ENCODE data around the gene PLK3. TPM values are rescaled to one million over a fixed set of nuclear protein-coding genes. Genes with fewer than 3 reads are reported as not detected.

PLK3 gene
- total RNA-seq, 1 donor from 2014 or later = 93.2 TPM

DNA sequence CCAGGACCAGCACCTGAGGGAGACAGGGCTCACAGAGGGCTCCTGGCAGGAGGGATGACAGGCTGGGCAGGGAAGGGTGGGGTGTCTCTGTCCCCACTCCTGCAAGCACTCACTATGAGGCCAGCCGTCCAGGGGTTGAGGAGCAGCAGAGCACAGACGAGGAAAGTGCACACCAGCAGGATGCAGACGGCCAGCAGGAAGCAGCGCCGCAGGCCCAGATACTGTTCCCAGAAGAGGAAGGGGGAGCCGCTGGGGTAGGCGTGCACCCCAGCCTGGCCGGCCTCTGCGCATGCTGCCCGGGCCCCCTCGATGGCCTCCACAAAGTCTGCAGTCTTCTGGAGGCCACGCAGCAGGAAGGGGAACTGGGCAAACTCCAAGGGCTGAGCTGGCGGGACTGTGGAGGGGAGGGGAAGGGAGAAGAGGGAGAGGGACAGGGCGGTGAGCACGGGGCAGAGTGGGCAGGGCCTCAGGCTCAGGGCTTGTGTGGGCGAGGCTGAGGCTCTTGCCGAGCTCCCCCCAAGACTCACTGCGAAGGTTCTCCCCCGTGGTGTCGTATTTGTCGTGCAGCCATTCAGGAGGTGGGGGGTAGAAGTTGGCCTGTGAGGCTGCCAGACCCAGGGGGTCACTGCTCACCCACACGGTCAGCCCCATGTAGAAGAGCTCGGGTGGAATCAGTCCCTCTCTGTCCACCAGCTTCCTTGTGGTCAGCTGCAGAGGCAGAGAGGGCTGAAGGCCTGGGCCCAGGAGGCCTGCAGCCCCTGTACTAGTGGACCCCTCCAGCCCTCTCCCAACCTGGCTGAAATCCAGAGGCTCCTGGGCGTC, 26.4 kb downstream of the PLK3 start:
- intact Hi-C loops (cut with micrococcal nuclease) = no loop called here

GRCh38 chr1:44827197-44828002, 27.2 kb downstream of the PLK3 start:
- intact Hi-C loops (cut with micrococcal nuclease) = no loop called here

DNA sequence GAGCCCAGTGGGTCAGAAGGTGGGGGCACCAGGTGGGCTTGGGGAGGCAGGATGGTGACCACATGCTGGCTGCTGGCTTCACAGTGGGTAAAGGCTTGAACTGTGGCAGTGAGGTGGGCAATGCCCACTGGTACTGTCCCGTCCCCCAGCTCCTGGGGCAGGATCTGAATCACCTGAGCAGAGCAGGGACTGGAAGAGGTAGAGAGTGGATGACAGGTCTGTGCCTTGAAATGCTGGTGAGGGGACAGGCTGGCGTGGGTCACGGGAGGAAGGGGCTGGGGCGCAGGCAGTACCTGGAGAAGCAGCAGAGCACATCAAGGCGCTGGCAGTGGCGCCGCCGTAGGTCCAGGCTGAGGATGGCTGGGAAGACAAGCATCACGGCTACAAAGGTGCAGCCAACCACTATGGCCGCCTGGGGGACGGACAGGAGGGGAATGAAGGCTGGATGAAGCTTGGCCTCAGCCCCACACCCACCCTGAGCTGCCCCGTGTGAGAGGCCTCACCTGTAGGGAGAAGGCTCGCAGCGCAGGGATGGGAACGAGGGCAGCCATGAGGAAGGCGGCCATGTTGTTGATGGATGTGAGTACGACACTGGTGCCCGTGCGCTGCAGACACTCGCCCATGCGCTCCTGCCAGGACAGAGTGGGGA, 27.9 kb downstream of the PLK3 start:
- intact Hi-C loops (cut with micrococcal nuclease) = no loop called here

- intact Hi-C loops (cut with micrococcal nuclease) = no loop called here
Observed at GRCh38 chr1:44828841-44829440, 28.8 kb downstream of the PLK3 start.

- intact Hi-C loops (cut with micrococcal nuclease) = no loop called here
Observed at GRCh38 chr1:44829506-44830384, 29.6 kb downstream of the PLK3 start.

- intact Hi-C loops (cut with micrococcal nuclease) = no loop called here
Observed at GRCh38 chr1:44830900-44831304, 30.7 kb downstream of the PLK3 start.

DNA sequence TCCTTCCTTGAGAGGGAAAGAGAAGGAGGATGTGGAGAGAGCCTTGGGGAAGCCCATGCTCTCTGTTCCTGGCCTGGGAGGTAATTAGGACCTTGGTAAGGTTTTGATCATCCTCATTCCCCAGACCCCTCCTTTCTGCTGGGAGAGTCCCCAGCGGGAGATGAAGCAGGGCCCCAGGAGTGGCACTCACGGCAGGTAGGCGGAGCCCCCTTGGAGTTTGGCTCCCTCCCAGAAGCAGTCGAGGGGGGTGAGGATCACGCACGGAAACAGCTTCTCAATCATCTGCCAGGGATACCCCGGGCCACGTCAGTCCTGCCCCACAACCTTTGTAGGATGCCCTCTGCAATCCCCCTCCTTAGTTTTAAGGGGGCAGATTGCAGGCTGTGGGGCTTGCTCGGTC, 31.3 kb downstream of the PLK3 start:
- intact Hi-C loops (cut with micrococcal nuclease) = no loop called here

GRCh38 chr1:44832056-44832705, 32.0 kb downstream of the PLK3 start:
- intact Hi-C loops (cut with micrococcal nuclease) = no loop called here

- intact Hi-C loops (cut with micrococcal nuclease) = no loop called here
Observed at GRCh38 chr1:44834328-44834727, 34.2 kb downstream of the PLK3 start.

GRCh38 chr1:44835738-44836675, 35.8 kb downstream of the PLK3 start:
- intact Hi-C loops (cut with micrococcal nuclease) = loop anchor here (1.0 to 5.0 kb wide), 6 partner anchors 37 to 656 kb away; partner anchors contain the start of genes EIF2B3, HECTD3 and TESK2

GRCh38 chr1:44838294-44838693, 38.1 kb downstream of the PLK3 start:
- intact Hi-C loops (cut with micrococcal nuclease) = loop anchor here (5.0 kb wide), 1 partner anchor 654 kb away; the partner anchor contains the start of gene TESK2

- intact Hi-C loops (cut with micrococcal nuclease) = loop anchor here (5.0 kb wide), 1 partner anchor 653 kb away; the partner anchor contains the start of gene TESK2
Observed at GRCh38 chr1:44839576-44839975, 39.4 kb downstream of the PLK3 start.

DNA sequence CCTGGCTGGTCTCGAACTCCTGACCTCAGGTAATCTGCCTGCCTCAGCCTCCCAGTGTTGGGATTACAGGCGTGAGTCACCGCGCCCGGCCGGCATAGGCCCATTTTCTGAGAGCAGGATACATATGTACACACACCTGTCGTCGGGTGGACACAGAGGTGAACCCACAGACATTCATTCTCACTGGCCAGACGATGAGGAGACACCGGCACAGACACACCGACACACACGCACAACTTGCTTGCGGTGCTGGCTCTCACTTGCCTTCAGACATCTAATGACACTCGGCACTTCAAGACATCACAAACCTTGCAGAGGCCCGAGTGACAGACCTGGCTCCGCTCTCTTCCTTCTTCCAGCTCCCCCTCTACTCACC, 42.3 kb downstream of the PLK3 start:
- intact Hi-C loops (cut with micrococcal nuclease) = no loop called here

DNA sequence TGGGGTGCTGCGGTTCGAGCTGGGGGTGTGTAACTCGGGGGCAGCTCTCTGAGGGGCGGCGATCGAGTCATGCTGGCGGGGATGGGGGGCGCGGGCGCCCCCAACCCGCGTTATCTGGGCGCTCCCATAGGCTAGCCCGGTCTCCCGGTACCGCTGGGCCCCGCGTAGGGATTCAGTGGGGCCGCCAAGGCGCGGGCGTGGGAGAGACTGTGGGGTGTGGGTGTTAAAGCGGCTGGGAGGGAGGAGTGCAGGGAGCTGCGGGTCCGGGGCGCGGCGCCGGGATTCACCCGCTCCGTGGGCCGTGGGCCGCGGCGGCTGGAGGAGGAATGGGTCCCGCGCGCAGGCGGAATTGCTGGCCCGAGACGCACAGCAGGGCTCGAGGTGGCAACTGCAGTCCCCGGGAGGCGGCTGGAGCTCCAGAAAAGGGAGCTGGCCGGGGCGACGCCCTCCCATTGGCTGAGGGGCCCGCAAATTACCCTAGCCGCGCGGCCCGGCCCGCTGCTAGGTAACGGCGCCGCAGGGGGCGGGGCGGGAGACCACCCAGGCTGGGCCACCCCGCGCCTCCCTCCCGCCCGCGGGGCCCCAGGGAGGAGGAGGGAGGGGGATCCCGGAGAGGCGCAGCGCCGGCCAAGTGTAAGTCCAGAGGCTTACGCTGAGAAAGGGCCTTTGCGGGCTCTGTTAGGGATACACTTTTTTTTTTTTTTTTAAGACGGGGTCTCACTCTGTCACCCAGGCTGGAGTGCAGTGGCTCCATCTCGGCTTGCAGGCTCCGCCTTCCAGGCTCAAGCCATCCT, 42.9 kb downstream of the PLK3 start, which contains the start of gene PTCH2:
Gene PTCH2, minus strand, starts transcription at position 392 of the 794 bp plus-strand sequence. Its CDS starts 321 bp downstream, at position 71.
- intact Hi-C loops (cut with micrococcal nuclease) = no loop called here

GRCh38 chr1:44846985-44847384, 46.8 kb downstream of the PLK3 start:
- intact Hi-C loops (cut with micrococcal nuclease) = no loop called here

- intact Hi-C loops (cut with micrococcal nuclease) = no loop called here
Observed at GRCh38 chr1:44847845-44848244, 47.7 kb downstream of the PLK3 start.

DNA sequence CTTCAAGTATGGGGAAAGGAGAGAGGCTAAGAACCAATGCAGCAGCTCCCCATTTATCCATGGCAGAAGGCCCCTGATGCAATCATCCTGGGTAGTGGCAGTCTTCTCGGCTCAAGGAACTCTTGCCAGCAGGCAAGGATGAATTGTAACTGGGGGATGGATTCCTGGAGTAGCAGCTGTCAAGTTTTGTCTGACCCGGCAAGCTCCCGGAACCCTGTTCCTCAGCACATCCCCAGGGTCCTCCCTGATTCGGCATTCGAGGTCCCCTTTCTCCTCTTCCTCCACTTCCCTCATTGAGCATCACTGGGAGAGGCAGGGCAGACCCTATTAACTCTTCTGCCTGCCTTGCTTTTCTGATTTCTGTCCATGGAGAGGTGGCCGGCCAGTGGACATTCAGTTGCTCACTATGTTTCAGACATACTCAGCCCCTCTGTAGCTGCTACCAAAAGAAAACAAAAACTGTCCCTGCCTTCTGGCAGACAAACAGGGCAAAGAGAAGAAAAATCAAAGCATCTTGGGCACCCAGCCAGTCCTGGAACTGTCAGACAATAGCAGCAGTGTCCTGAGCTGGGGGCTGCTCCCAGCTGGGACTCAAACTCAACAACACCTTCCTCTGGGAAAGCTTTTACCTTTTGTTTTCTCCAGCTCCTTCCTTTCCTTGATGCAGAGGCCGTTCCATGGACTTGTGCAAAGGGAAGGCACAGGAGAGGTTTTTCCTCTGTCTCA, 48.4 kb downstream of the PLK3 start:
- intact Hi-C loops (cut with micrococcal nuclease) = no loop called here
